ENCODE results near the gene LYRM1.

DNA sequence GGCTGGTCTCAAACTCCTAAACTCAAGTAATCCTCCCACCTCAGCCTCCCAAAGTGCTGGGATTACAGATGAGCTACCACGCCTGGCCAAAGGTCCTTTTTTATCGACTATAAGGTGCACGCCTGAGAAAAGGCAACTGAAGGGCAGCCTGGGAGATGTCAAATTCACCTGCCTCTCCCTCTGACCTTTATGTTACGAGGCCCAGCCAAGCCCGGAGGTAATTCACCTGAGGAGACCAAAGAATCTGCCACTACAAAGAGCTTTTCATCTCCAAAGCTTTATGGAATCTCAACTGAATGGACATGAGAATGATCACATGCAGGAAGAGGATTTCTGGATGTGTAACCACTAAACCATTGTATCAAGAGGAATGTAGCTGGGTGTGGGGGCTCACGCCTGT lies 37.2 kb downstream of the LYRM1 start:
- TF ChIP-seq, protein P1, sequence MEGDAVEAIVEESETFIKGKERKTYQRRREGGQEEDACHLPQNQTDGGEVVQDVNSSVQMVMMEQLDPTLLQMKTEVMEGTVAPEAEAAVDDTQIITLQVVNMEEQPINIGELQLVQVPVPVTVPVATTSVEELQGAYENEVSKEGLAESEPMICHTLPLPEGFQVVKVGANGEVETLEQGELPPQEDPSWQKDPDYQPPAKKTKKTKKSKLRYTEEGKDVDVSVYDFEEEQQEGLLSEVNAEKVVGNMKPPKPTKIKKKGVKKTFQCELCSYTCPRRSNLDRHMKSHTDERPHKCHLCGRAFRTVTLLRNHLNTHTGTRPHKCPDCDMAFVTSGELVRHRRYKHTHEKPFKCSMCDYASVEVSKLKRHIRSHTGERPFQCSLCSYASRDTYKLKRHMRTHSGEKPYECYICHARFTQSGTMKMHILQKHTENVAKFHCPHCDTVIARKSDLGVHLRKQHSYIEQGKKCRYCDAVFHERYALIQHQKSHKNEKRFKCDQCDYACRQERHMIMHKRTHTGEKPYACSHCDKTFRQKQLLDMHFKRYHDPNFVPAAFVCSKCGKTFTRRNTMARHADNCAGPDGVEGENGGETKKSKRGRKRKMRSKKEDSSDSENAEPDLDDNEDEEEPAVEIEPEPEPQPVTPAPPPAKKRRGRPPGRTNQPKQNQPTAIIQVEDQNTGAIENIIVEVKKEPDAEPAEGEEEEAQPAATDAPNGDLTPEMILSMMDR (IDR thresholded peaks at IDR 0.05) = no peak
- no peak for TF ChIP-seq POLR2A (IDR thresholded peaks at IDR 0.05)

All from testis (tissue), 2 donors.